Measurements from ENCODE around the gene NTN5. TPM values are rescaled to one million over a fixed set of nuclear protein-coding genes. Genes with fewer than 3 reads are reported as not detected.

Gene NTN5
- total and polyA plus RNA-seq, 9 of the 15 experiments (the other 6 are each of a cell fraction or from before 2014, with no cell fraction given), result not detected

DNA sequence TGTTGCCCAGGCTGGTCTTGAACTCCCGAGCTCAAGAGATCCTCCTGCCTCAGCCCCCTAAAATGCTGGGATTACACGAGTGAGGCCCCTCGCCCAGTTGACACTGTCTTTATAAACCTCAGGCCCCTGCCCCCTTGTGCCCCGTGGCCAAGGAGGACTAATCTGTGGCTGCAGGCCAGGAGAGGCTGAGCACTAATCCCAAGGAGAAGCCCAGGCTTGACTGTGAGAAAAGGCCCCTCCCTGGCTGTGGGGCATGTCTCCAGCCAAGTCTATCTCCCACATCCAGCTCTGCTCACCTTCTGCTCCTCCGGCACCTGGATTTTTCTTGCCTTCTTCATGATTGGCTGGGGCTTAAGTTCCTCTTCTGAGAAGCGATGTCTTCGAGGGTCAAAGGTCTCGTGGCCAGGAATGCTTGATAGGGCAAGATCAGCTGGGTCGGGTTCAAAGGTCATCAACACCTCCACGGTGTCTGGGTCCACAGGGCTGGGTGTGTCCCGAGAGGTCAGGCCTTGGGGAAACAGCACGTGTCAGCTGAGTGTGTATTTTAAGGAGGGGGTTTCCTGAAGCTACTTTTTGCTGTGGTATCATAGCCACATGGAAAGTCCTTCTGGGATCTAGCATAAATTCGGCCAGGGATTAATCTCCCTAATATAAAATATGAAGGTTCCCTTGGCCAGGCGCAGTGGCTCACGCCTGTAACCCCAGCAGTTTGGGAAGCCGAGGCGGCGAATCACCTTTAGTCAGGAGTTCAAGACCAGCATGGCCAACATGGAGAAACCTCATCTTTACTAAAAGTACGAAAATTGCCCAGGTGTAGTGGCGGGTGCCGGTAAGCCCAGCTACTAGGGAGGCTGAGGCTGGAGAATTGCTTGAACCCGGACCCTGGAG lies 39.4 kb downstream of the NTN5 start (continued):
- TF ChIP-seq, protein P1, sequence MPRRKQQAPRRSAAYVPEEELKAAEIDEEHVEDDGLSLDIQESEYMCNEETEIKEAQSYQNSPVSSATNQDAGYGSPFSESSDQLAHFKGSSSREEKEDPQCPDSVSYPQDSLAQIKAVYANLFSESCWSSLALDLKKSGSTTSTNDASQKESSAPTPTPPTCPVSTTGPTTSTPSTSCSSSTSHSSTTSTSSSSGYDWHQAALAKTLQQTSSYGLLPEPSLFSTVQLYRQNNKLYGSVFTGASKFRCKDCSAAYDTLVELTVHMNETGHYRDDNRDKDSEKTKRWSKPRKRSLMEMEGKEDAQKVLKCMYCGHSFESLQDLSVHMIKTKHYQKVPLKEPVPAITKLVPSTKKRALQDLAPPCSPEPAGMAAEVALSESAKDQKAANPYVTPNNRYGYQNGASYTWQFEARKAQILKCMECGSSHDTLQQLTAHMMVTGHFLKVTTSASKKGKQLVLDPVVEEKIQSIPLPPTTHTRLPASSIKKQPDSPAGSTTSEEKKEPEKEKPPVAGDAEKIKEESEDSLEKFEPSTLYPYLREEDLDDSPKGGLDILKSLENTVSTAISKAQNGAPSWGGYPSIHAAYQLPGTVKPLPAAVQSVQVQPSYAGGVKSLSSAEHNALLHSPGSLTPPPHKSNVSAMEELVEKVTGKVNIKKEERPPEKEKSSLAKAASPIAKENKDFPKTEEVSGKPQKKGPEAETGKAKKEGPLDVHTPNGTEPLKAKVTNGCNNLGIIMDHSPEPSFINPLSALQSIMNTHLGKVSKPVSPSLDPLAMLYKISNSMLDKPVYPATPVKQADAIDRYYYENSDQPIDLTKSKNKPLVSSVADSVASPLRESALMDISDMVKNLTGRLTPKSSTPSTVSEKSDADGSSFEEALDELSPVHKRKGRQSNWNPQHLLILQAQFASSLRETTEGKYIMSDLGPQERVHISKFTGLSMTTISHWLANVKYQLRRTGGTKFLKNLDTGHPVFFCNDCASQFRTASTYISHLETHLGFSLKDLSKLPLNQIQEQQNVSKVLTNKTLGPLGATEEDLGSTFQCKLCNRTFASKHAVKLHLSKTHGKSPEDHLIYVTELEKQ (CRISPR knock-in tag; IDR thresholded peaks at IDR 0.05), result no peak
- TF ChIP-seq DPF2 (IDR thresholded peaks at IDR 0.05) (peak; percentile 17; the same call in 1 of the 2 replicates), SAFB (IDR thresholded peaks at IDR 0.05; ENCODE audit: borderline replicate concordance, low read depth, low read length) (no peak), SIN3A (IDR thresholded peaks at IDR 0.05; ENCODE audit: borderline replicate concordance in 2 of 2, control insufficient read depth in 1 of 2, low read depth in 2 of 2, low read length in 2 of 2) (peak in 1 of 2 experiments; percentile 38; a peak in 1 of 4 replicates), WHSC1 (IDR thresholded peaks at IDR 0.05; ENCODE audit: low read length) (no peak), ZNF76 (CRISPR knock-in tag; IDR thresholded peaks at IDR 0.05; ENCODE audit: borderline replicate concordance) (no peak), HCFC1 (IDR thresholded peaks at IDR 0.05; ENCODE audit: low read depth, low read length) (no peak), ZNF274 (IDR thresholded peaks at IDR 0.05; ENCODE audit: borderline replicate concordance, low read depth, low read length) (no peak), ZNF79 (CRISPR knock-in tag; IDR thresholded peaks at IDR 0.05; ENCODE audit: low read depth) (no peak), ARHGAP35 (IDR thresholded peaks at IDR 0.05; ENCODE audit: partially characterized antibody) (no peak), TGIF2 (CRISPR knock-in tag; IDR thresholded peaks at IDR 0.05) (no peak), ZNF766 (CRISPR knock-in tag; conservative IDR thresholded peaks at IDR 0.05) (0 out of 2 replicates have a peak, but pooled peaks have one; percentile 37), NR2C1 (IDR thresholded peaks at IDR 0.05) (peak; percentile 98), NR2C1 (tag; IDR thresholded peaks at IDR 0.05) (peak; percentile 98)
- TF ChIP-seq, protein P2, sequence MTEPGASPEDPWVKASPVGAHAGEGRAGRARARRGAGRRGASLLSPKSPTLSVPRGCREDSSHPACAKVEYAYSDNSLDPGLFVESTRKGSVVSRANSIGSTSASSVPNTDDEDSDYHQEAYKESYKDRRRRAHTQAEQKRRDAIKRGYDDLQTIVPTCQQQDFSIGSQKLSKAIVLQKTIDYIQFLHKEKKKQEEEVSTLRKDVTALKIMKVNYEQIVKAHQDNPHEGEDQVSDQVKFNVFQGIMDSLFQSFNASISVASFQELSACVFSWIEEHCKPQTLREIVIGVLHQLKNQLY (CRISPR knock-in tag; conservative IDR thresholded peaks at IDR 0.05), result no peak
- TF ChIP-seq, protein P3, sequence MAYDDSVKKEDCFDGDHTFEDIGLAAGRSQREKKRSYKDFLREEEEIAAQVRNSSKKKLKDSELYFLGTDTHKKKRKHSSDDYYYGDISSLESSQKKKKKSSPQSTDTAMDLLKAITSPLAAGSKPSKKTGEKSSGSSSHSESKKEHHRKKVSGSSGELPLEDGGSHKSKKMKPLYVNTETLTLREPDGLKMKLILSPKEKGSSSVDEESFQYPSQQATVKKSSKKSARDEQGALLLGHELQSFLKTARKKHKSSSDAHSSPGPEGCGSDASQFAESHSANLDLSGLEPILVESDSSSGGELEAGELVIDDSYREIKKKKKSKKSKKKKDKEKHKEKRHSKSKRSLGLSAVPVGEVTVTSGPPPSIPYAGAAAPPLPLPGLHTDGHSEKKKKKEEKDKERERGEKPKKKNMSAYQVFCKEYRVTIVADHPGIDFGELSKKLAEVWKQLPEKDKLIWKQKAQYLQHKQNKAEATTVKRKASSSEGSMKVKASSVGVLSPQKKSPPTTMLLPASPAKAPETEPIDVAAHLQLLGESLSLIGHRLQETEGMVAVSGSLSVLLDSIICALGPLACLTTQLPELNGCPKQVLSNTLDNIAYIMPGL (CRISPR knock-in tag; IDR thresholded peaks at IDR 0.05), result no peak
- TF ChIP-seq, protein P4, sequence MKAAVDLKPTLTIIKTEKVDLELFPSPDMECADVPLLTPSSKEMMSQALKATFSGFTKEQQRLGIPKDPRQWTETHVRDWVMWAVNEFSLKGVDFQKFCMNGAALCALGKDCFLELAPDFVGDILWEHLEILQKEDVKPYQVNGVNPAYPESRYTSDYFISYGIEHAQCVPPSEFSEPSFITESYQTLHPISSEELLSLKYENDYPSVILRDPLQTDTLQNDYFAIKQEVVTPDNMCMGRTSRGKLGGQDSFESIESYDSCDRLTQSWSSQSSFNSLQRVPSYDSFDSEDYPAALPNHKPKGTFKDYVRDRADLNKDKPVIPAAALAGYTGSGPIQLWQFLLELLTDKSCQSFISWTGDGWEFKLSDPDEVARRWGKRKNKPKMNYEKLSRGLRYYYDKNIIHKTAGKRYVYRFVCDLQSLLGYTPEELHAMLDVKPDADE (conservative IDR thresholded peaks at IDR 0.05; ENCODE audit: control insufficient read depth, low read depth, low read length), result no peak
